Bronchial epithelial cell (primary cell): Measurements from ENCODE around the gene SLC23A1. TPM values are rescaled to one million over a fixed set of nuclear protein-coding genes. Genes with fewer than 3 reads are reported as not detected.

Experiments used
- DNase-seq: peaks from one replicate; pipeline ENCODE4 v3.0.0-alpha.2; 2010; ENCODE audit warnings: low read depth
- FAIRE-seq: peaks from 2 replicates; lab custom pipeline; 2011; peaks lifted over from hg19 to GRCh38; lab: Jason Lieb, UNC
- H3K27me3 ChIP-seq: 2 replicates; pipeline ENCODE4 v1.5.1; 2011; ENCODE audit warnings: low read length; ENCODE audit not compliant: control insufficient read depth, insufficient read depth
- H3K36me3 ChIP-seq: 2 replicates; pipeline ENCODE4 v1.5.1; 2011; ENCODE audit warnings: low read length; ENCODE audit not compliant: control insufficient read depth, insufficient read depth
- H3K4me3 ChIP-seq: 2 replicates; pipeline ENCODE4 v1.5.1; 2011; ENCODE audit warnings: mild to moderate bottlenecking, low read depth, low read length, control low read depth
- total RNA-seq: library from RNA; depleted of rRNA; stranded (reverse); fragments of >200 nt; gene quantifications from 2 replicates; pipeline ENCODE4 v1.2.1, GENCODE V29; 2014
- TF ChIP-seq, protein P1 (sequence below): IDR thresholded peaks from 2 replicates; pipeline ENCODE4 v1.5.1; 2011; ENCODE audit warnings: mild to moderate bottlenecking, moderate library complexity, low read length, control low read depth, inconsistent platforms; ENCODE audit not compliant: insufficient read depth, severe bottlenecking

SLC23A1 gene
- total RNA-seq, 1 donor from 2014 or later, result not detected

DNA sequence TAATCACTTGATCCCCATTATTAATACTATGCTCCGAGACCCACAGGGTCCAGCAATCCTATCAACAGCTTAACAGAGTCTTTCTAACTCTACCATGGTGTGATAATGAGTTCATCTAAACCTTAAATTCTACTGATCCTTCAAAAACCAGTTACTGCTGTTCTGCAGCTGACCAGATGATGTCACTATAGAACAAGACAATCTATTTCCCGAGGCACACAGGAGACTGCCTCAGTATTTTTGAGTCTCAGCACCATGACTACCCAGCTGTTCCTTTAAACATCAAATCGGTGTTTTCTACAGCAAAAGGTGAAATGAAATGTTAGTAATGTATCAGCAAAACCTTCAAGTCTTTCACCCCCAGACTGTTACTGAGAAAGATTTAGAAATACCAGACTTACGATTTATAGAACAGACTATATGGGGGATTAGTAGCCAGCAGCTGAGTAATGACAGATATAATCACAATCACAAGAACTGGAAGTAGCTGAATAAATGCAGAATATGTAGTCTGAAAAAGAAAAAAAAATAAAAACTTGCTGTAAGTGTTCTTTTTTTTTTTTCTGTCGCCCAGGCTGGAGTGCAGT lies 39.3 kb upstream of the SLC23A1 start:
- no peaks in the 10 kb centered on the region for H3K27me3 ChIP-seq
- TF ChIP-seq, protein P1, sequence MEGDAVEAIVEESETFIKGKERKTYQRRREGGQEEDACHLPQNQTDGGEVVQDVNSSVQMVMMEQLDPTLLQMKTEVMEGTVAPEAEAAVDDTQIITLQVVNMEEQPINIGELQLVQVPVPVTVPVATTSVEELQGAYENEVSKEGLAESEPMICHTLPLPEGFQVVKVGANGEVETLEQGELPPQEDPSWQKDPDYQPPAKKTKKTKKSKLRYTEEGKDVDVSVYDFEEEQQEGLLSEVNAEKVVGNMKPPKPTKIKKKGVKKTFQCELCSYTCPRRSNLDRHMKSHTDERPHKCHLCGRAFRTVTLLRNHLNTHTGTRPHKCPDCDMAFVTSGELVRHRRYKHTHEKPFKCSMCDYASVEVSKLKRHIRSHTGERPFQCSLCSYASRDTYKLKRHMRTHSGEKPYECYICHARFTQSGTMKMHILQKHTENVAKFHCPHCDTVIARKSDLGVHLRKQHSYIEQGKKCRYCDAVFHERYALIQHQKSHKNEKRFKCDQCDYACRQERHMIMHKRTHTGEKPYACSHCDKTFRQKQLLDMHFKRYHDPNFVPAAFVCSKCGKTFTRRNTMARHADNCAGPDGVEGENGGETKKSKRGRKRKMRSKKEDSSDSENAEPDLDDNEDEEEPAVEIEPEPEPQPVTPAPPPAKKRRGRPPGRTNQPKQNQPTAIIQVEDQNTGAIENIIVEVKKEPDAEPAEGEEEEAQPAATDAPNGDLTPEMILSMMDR, result peak; percentile 71
- no peaks in the 10 kb centered on the region for H3K36me3 ChIP-seq
- no peak overlapping the region for H3K4me3 ChIP-seq
- DNase-seq, result peak; percentile 70
- no peak for FAIRE-seq

DNA sequence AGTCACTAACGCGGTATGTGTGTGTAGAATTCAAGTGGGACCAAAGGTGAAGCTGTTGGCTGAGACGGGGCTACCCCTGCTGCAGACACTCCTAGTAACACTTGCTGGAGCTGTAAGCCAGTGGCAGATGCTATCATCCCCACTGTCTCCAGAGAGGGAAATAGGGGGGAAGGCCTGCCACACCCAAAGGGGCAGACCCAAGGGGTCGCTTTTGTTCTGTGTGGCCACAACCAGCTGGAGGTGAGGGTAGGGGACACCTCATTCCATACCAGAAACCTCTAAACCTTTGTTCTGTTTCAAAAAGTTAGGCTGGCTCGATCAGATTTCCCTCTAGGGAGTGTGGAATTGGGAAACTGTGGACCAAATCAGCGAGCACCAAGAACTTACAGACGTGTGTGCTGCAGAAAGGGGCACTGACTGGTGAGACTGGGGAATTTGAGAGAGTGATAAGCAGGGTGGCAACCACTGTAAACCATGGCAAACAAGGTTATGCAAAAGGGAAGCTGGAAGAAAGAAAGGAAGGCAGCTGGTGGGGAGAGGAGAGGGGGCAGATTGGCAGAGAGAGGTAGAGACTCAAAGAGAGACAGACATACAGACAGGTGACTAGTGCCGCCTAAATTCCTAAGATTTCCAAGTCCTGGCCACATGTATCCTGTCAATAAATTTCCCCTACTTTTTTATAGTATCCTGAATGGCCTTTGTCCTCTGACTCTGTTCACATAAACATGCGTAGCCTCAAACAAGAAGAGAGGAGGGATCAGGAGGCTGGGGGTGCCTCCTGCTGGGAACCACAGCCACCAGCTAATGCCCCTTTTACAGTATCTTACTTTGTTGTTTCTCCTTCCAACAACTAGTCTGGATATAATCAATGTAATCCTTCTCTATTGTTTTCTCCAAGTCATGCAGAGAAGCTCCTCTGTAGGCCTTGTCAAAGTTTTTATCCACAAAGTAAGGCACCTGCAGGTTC lies 36.4 kb upstream of the SLC23A1 start:
- DNase-seq (no peak), FAIRE-seq (no peak)
- TF ChIP-seq, protein P1, result no peak
- Histone ChIP-seq H3K36me3 (no peaks in the 10 kb centered on the region), H3K4me3 (no peak overlapping the region), H3K27me3 (no peaks in the 10 kb centered on the region)

DNA sequence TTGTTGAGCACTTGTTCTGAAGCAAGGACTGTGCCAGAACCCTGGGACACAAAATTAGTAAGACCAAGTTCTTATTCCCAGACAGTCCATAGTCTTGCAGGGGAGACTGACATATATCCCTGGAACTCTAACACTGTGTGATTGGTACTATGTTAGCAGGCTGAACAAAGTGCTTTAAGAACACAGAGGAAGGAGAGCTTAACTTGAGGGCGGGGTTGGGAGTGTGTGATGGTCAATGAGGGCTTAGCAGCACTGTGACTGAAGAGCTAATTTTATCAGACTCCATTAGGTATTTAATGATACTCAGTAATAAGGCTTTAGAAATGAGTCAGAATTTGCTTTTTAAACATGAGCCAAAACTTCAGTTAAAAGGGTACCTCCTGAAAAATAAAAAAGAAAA lies 35.7 kb upstream of the SLC23A1 start:
- FAIRE-seq, result no peak
- Histone ChIP-seq H3K4me3 (no peak overlapping the region), H3K36me3 (no peaks in the 10 kb centered on the region), H3K27me3 (no peaks in the 10 kb centered on the region)
- DNase-seq, result no peak
- TF ChIP-seq, protein P1, result no peak

DNA sequence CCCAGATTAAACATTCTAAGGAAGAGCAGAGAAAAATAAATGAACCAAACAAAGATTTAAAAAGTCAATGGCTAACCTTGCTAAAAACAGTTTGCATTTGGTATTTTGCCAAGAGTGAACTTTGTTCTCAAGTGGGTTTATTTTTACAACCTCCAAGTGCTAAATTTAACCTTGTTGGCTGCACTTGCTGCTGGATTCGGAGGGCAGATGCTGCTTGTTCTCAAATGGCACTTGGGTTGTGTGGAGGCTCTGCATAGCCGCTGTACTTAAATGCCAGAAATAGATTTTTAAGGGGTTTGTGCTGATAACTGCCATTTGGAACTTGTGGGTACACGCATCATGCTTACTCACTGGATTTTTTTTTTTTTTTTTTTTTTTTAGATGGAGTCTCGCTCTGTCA lies 34.1 kb upstream of the SLC23A1 start:
- H3K27me3 ChIP-seq, result no peaks in the 10 kb centered on the region
- FAIRE-seq (no peak), DNase-seq (peak; percentile 42)
- H3K4me3 ChIP-seq, result no peak overlapping the region
- TF ChIP-seq, protein P1, result no peak
- H3K36me3 ChIP-seq, result no peaks in the 10 kb centered on the region

DNA sequence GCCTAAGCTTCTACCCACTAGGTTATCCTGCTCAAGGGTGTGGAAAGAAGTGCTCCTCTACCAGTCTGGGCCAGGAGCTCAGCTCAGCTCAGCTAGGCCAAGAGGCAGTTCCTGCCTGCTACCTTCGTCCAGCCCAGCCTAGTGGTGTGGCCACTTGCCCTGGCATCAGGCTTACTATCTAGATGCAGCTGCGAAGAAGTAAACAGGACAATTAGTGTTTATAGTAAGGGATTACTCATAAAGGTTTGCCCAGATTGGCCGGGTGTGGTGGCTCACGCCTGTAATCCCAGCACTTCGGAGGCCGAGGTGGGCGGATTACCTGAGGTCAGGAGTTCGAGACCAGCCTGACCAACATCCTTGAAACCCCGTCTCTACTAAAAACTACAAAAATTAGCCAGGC lies 33.6 kb upstream of the SLC23A1 start:
- TF ChIP-seq, protein P1, result no peak
- no peak for DNase-seq
- H3K27me3 ChIP-seq, result no peaks in the 10 kb centered on the region
- no peaks in the 10 kb centered on the region for H3K36me3 ChIP-seq
- FAIRE-seq, result no peak
- no peak overlapping the region for H3K4me3 ChIP-seq
